Fibroblast of lung (primary cell): ENCODE measurements around the gene ARHGEF3. TPM values are rescaled to one million over a fixed set of nuclear protein-coding genes. Genes with fewer than 3 reads are reported as not detected.

ENCODE experiments used
- DNase-seq, 2 donors: peaks; one replicate each; pipeline versions ENCODE4 v3.0.0 to v3.0.0-alpha.2; 2010; ENCODE audit warnings: low read depth in 2 of 2
- H2AFZ ChIP-seq: 2 replicates; pipeline ENCODE4 v1.5.1; 2012; ENCODE audit warnings: low read length, control low read depth, inconsistent platforms
- H3K27ac ChIP-seq: 2 replicates; pipeline ENCODE4 v1.5.1; 2011; ENCODE audit warnings: low read length, control low read depth; ENCODE audit not compliant: insufficient read depth
- H3K27me3 ChIP-seq: 2 replicates; pipeline ENCODE4 v1.5.1; 2011; ENCODE audit warnings: mild to moderate bottlenecking, low read length; ENCODE audit not compliant: control insufficient read depth, insufficient read depth
- H3K36me3 ChIP-seq: 2 replicates; pipeline ENCODE4 v1.5.1; 2011; ENCODE audit warnings: low read length; ENCODE audit not compliant: control insufficient read depth, insufficient read depth
- H3K4me1 ChIP-seq: 2 replicates; pipeline ENCODE4 v1.5.1; 2011; ENCODE audit warnings: low read length; ENCODE audit not compliant: control insufficient read depth, insufficient read depth; ENCODE audit errors: extremely low read depth
- H3K4me2 ChIP-seq: 2 replicates; pipeline ENCODE4 v1.5.1; 2011; ENCODE audit warnings: low read length, control low read depth; ENCODE audit not compliant: insufficient read depth; ENCODE audit errors: extremely low read depth
- H3K4me3 ChIP-seq, 4 experiments: fragments of 200-600 bp in 1 of 4; sonication (generic) in 1 of 4; replicated peaks in 1 of 4; 2 replicates each; pipeline ENCODE4 v1.5.1; 2011 to 2016; ENCODE audit warnings: low read length in 4 of 4, low read depth in 3 of 4, mild to moderate bottlenecking in 3 of 4, control low read depth in 2 of 4, inconsistent platforms in 1 of 4, mixed read lengths in 1 of 4; ENCODE audit not compliant: insufficient read depth in 1 of 4; ENCODE audit errors: control extremely low read depth in 1 of 4
- H3K79me2 ChIP-seq: 2 replicates; pipeline ENCODE4 v1.5.1; 2012; ENCODE audit warnings: mild to moderate bottlenecking, low read length, inconsistent platforms; ENCODE audit not compliant: control insufficient read depth, insufficient read depth
- H3K9ac ChIP-seq: 2 replicates; pipeline ENCODE4 v1.5.1; 2011; ENCODE audit warnings: mild to moderate bottlenecking, low read length, control low read depth; ENCODE audit not compliant: insufficient read depth
- H3K9me3 ChIP-seq: 2 replicates; pipeline ENCODE4 v1.5.1; 2012; ENCODE audit warnings: low read depth, low read length; ENCODE audit not compliant: control insufficient read depth, insufficient read depth
- H4K20me1 ChIP-seq: 2 replicates; pipeline ENCODE4 v1.5.1; 2011; ENCODE audit warnings: low read length; ENCODE audit not compliant: control insufficient read depth, insufficient read depth; ENCODE audit errors: extremely low read depth
- EZH2 ChIP-seq: IDR thresholded peaks from 2 replicates; pipeline ENCODE4 v1.5.1; 2012; ENCODE audit warnings: low read length, control low read depth, mild to moderate bottlenecking; ENCODE audit errors: missing control alignments
- polyA minus RNA-seq: library from RNA; depleted of rRNA, polyadenylated mRNA; stranded (reverse); fragments of >200 nt; gene quantifications from 2 replicates; pipeline ENCODE4 v1.2.3, GENCODE V29; 2011; ENCODE audit warnings: low replicate concordance
- polyA plus RNA-seq, 2 donors: library from polyadenylated mRNA; depleted of rRNA in 1 of 2; stranded (reverse) in 1 of 2; unstranded in 1 of 2; fragments of >200 nt; gene quantifications; 2 replicates each; pipeline ENCODE4 v1.2.1, GENCODE V29; 2011 to 2012; ENCODE audit warnings: missing spikeins in 1 of 2
- total RNA-seq: library from RNA; depleted of rRNA; stranded (reverse); fragments of >200 nt; gene quantifications from 2 replicates; pipeline ENCODE4 v1.2.1, GENCODE V29; 2014
- TF ChIP-seq, protein P1 (sequence below), 2 donors: IDR thresholded peaks in 1 of 2; conservative IDR thresholded peaks in 1 of 2; 1 replicate in 1 of 2; 2 replicates in 1 of 2; pipeline ENCODE4 v1.5.1; 2011 to 2012; ENCODE audit warnings: low read length in 2 of 2, control low read depth in 1 of 2, inconsistent platforms in 1 of 2, low read depth in 1 of 2, mild to moderate bottlenecking in 1 of 2

Gene ARHGEF3, protein sequence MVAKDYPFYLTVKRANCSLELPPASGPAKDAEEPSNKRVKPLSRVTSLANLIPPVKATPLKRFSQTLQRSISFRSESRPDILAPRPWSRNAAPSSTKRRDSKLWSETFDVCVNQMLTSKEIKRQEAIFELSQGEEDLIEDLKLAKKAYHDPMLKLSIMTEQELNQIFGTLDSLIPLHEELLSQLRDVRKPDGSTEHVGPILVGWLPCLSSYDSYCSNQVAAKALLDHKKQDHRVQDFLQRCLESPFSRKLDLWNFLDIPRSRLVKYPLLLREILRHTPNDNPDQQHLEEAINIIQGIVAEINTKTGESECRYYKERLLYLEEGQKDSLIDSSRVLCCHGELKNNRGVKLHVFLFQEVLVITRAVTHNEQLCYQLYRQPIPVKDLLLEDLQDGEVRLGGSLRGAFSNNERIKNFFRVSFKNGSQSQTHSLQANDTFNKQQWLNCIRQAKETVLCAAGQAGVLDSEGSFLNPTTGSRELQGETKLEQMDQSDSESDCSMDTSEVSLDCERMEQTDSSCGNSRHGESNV
- total RNA-seq, result 14.1 and 16.7 TPM in 2 replicates
- 2.6 and 9.2 TPM in 2 replicates for polyA plus RNA-seq
- polyA plus RNA-seq (2012), result 1.8 and 6.8 TPM in 2 replicates
- polyA minus RNA-seq, result 2.6 and 6.3 TPM in 2 replicates

DNA sequence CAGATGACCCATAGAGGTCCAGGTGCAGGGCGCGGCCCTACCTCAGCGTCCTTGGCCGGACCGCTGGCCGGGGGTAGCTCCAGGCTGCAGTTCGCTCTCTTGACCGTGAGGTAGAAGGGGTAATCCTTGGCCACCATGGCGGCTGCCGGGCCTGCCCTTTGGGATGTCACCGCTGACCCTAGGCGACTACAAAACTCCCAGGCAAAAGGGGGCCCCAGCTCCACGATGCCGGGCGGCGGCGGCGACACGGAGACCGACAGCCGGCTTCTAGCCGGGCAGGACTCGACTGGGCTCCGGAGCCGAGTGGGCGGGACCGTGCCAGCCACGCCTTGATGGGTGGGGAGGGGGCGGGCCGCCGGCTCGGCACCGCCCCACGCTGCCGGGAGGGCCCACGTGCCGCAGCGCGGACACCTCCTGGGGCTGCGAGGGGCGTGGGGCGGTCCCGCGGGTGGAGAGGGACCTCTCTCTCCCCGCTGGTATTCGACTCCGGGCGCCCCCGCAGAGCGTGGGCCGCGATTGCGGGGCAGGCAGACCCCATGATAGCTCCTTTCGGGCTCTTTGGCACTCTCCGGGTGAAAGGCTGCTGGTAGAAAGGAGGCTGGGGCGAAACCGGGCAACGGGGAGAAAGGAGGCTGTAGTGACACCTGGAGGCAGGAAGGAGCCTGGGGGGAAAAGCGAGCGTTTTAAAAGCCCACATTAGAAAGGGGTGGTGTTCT, at the start of gene ARHGEF3:
Gene ARHGEF3 (minus strand): TSS at position 288 of the 716 bp plus-strand sequence. CDS start 151 bp downstream, at position 137.
- no peak within 1 kb of the TSS for H3K27ac ChIP-seq
- TF ChIP-seq, protein P1, sequence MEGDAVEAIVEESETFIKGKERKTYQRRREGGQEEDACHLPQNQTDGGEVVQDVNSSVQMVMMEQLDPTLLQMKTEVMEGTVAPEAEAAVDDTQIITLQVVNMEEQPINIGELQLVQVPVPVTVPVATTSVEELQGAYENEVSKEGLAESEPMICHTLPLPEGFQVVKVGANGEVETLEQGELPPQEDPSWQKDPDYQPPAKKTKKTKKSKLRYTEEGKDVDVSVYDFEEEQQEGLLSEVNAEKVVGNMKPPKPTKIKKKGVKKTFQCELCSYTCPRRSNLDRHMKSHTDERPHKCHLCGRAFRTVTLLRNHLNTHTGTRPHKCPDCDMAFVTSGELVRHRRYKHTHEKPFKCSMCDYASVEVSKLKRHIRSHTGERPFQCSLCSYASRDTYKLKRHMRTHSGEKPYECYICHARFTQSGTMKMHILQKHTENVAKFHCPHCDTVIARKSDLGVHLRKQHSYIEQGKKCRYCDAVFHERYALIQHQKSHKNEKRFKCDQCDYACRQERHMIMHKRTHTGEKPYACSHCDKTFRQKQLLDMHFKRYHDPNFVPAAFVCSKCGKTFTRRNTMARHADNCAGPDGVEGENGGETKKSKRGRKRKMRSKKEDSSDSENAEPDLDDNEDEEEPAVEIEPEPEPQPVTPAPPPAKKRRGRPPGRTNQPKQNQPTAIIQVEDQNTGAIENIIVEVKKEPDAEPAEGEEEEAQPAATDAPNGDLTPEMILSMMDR (conservative IDR thresholded peaks at IDR 0.05 in 1 of 2, IDR thresholded peaks at IDR 0.05 in 1 of 2; ENCODE audit: low read depth in 1 of 2, low read length in 2 of 2), result peak in 1 of 2 donors; percentile 44
- TF ChIP-seq EZH2, result no peak
- H3K27me3 ChIP-seq, result no peaks in the 10 kb centered on the region
- H3K4me1 ChIP-seq, result no peaks in the 10 kb centered on the region
- H3K9me3 ChIP-seq, result no peaks in the 10 kb centered on the region
- H3K4me2 ChIP-seq, result peak within 1 kb of the TSS; percentile 76
- peak within 1 kb of the TSS; percentile 60 for H3K9ac ChIP-seq
- DNase-seq, result peak; percentile 65 to 71
- peak within 1 kb of the TSS; percentile 69 for H2AFZ ChIP-seq
- no peaks in the 10 kb centered on the region for H3K36me3 ChIP-seq
- H3K79me2 ChIP-seq, result no peaks in the 10 kb centered on the region
- no peaks in the 10 kb centered on the region for H4K20me1 ChIP-seq
- H3K4me3 ChIP-seq, result peak within 1 kb of the TSS; percentile 47 to 82 (median 66)

DNA sequence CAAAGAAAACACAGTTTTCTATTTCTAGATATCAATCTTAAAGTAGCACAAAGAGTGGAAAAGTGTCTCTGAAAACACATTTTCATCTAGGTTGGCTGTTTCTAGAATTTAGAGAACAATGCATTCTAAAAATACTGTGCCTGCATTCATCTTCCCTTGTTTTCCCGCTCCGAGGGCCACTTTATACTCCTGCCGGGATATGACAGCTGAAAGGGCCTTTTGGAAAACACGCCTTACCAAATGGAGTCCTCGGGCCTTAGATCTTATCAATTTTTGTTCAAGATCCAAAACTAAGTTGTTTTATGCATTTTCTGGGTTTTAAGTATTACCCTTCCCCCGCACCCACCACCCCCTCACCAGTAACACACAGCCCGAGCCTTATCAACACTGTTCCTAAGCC, 47.9 kb upstream of the ARHGEF3 start:
- DNase-seq, result peak in 1 of 2 donors; percentile 26
- Histone ChIP-seq H3K79me2 (no peaks in the 10 kb centered on the region), H3K4me3 (no peak overlapping the region), H4K20me1 (no peaks in the 10 kb centered on the region), H3K9ac (no peak overlapping the region), H3K27me3 (no peaks in the 10 kb centered on the region), H2AFZ (no peak overlapping the region), H3K27ac (no peak overlapping the region), H3K9me3 (no peaks in the 10 kb centered on the region), H3K4me1 (no peaks in the 10 kb centered on the region), H3K36me3 (no peaks in the 10 kb centered on the region), H3K4me2 (no peak overlapping the region)
- TF ChIP-seq, protein P1 (conservative IDR thresholded peaks at IDR 0.05 in 1 of 2, IDR thresholded peaks at IDR 0.05 in 1 of 2; ENCODE audit: low read depth in 1 of 2, low read length in 2 of 2), result no peak
- no peak for TF ChIP-seq EZH2

DNA sequence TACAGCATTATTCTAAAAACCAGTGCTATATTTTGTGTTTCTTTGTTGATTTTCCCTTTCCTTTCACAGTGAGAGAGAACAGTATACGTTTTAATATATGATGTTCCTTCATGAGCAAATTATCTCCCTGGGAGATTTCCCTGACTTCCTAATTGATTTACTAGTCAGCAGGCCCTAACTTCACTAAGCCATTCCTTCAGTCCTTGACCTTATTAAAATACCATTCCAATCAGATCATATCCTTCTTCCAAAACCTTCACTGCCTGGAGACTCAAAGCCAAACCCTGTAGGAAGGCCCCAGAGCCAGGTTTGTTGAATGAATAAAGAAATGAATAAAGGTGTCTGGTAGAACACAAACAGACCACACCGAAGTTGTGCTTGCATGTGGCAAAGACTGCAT, 43.8 kb upstream of the ARHGEF3 start:
- no peaks in the 10 kb centered on the region for H4K20me1 ChIP-seq
- TF ChIP-seq, protein P1 (conservative IDR thresholded peaks at IDR 0.05 in 1 of 2, IDR thresholded peaks at IDR 0.05 in 1 of 2; ENCODE audit: low read depth in 1 of 2, low read length in 2 of 2), result no peak
- no peak for TF ChIP-seq EZH2
- no peak overlapping the region for H3K4me2 ChIP-seq
- no peaks in the 10 kb centered on the region for H3K36me3 ChIP-seq
- no peaks in the 10 kb centered on the region for H3K9me3 ChIP-seq
- H3K79me2 ChIP-seq, result no peaks in the 10 kb centered on the region
- H3K9ac ChIP-seq, result no peak overlapping the region
- DNase-seq, result peak in 1 of 2 donors; percentile 27
- no peak overlapping the region for H3K4me3 ChIP-seq
- H2AFZ ChIP-seq, result no peak overlapping the region
- no peak overlapping the region for H3K27ac ChIP-seq
- H3K27me3 ChIP-seq, result no peaks in the 10 kb centered on the region
- H3K4me1 ChIP-seq, result no peaks in the 10 kb centered on the region
